ENCODE data around the gene SPEN.

- TF ChIP-seq, protein P1, sequence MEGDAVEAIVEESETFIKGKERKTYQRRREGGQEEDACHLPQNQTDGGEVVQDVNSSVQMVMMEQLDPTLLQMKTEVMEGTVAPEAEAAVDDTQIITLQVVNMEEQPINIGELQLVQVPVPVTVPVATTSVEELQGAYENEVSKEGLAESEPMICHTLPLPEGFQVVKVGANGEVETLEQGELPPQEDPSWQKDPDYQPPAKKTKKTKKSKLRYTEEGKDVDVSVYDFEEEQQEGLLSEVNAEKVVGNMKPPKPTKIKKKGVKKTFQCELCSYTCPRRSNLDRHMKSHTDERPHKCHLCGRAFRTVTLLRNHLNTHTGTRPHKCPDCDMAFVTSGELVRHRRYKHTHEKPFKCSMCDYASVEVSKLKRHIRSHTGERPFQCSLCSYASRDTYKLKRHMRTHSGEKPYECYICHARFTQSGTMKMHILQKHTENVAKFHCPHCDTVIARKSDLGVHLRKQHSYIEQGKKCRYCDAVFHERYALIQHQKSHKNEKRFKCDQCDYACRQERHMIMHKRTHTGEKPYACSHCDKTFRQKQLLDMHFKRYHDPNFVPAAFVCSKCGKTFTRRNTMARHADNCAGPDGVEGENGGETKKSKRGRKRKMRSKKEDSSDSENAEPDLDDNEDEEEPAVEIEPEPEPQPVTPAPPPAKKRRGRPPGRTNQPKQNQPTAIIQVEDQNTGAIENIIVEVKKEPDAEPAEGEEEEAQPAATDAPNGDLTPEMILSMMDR (optimal IDR thresholded peaks at IDR 0.05 in 1 of 3, IDR thresholded peaks at IDR 0.05 in 1 of 3, conservative IDR thresholded peaks at IDR 0.05 in 1 of 3; ENCODE audit: extremely low read depth in 1 of 3, insufficient read depth in 2 of 3, low read length in 3 of 3): no peak
- no peak for TF ChIP-seq EZH2 (IDR thresholded peaks at IDR 0.05; ENCODE audit: low read length)
Measured at GRCh38 chr1:15915991-15916390, 68.5 kb downstream of the SPEN start.

Data from keratinocyte (primary cell).